ENCODE results near the gene ACOX3.
A peak's percentile ranks its signal among the peaks of the same experiment; 100 is the strongest.

ACOX3 gene

GRCh38 chr4:8333726-8334460, 106.6 kb downstream of the ACOX3 start:
- DNase-seq (ENCODE audit: low read depth) = no peak
- TF ChIP-seq, protein P1, sequence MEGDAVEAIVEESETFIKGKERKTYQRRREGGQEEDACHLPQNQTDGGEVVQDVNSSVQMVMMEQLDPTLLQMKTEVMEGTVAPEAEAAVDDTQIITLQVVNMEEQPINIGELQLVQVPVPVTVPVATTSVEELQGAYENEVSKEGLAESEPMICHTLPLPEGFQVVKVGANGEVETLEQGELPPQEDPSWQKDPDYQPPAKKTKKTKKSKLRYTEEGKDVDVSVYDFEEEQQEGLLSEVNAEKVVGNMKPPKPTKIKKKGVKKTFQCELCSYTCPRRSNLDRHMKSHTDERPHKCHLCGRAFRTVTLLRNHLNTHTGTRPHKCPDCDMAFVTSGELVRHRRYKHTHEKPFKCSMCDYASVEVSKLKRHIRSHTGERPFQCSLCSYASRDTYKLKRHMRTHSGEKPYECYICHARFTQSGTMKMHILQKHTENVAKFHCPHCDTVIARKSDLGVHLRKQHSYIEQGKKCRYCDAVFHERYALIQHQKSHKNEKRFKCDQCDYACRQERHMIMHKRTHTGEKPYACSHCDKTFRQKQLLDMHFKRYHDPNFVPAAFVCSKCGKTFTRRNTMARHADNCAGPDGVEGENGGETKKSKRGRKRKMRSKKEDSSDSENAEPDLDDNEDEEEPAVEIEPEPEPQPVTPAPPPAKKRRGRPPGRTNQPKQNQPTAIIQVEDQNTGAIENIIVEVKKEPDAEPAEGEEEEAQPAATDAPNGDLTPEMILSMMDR (IDR thresholded peaks at IDR 0.05; ENCODE audit: insufficient read depth, low read depth, low read length, missing control alignments) = no peak
- no peak overlapping the region for H3K4me3 ChIP-seq (ENCODE audit: low read length)

GRCh38 chr4:8332891-8333331, 107.6 kb downstream of the ACOX3 start:
- TF ChIP-seq, protein P1 (IDR thresholded peaks at IDR 0.05; ENCODE audit: insufficient read depth, low read depth, low read length, missing control alignments) = no peak
- DNase-seq (ENCODE audit: low read depth) = peak; percentile 75

DNA sequence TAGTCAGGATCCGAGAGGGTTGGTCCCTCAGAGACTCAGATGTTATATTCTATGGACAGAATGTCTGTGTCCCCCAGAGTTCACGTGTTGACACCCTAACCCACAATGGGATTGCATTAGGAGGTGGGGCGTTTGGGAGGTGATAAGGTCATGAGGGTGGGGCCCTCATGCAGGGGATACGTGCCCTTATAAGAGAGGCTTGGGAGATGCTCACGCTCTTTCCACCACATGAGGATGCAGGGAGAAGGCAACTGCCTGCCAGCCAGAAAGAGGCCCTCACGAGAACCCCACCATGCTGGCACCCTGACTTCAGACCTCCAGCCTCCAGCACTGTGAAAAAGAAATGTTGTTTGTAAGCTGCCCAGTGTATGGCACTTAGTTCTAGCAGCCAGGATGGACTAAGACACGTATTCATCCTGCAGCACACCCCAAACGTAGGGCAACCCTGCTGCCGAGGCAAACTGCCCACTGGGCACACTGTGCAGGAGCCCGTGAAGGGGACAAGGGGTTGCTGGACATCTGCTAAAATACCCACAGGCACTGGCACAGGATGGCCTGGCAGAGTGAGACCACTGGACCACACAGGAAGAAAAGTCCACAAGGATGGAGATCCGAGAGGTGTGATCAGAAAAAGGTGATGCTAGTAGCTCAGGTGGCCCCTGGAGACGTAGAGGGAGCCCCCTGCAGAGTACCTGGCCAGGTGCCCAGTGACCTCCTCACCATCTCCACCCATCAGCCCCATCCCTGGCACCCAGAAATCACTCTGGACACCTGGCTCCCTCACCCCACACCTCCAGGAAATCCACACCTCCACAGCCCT, 108.3 kb downstream of the ACOX3 start:
- no peak for DNase-seq (ENCODE audit: low read depth)
- TF ChIP-seq, protein P1 (IDR thresholded peaks at IDR 0.05; ENCODE audit: insufficient read depth, low read depth, low read length, missing control alignments) = no peak
- H3K4me3 ChIP-seq (ENCODE audit: low read length) = no peak overlapping the region

More at GRCh38 chr4:8332891-8333331, 107.6 kb downstream of the ACOX3 start:
- no peak overlapping the region for H3K4me3 ChIP-seq (ENCODE audit: low read length)

DNA sequence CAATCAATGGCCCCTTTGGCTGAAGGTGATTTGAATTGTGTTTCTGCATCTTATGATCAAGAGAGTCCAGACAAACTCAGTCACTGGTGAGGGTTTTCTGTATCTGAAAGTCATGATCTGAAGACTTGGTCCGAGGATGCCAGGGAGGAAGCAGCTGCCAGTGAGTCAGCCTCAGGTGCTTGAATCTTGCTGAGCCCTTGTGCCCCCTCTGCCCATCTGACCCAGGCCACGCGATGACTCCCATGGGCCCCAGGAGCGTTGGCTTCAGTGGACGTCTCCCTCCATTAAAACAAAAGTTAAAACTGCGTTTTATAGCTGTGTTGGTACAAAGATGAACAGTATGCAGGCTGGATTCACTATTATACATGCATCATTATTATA, 109.0 kb downstream of the ACOX3 start:
- no peak overlapping the region for H3K4me3 ChIP-seq (ENCODE audit: low read length)
- DNase-seq (ENCODE audit: low read depth) = no peak
- TF ChIP-seq, protein P1 (IDR thresholded peaks at IDR 0.05; ENCODE audit: insufficient read depth, low read depth, low read length, missing control alignments) = no peak

DNA sequence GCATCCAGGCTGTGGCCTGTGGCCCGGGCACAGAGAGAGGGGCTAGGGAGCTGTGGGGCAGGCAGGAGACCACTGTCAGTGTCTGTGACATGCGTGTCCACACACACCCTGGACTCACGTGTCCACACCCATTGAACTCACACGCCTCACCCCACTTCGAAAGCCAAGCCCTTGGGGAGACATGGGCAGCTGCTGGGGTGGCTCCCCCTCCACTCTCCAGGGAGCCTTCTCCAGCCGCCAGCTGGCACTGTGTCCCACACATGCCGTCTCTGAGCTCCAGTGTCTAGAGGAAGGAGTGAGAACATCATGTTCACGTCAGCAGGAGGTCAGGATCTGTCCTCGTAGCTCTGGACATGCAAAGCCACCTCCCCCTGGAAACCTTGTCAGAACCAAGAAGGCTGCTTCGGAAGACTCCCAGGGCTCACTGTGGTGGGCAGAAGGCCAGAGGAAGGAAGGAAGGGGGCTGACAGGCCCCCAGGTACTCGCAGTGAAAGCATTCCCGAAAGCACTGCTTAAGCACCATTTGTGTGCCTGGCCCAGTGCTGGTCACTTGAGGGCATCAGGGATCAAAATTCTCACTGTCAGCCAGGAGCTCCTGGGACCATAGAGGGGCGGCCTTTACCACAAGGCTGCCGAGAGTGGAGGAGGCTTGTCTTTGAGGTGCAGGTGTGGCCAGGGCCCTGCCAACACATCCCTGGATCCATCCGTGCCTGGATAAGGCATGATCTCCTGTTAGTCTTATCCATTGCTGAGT, 109.5 kb downstream of the ACOX3 start:
- TF ChIP-seq, protein P1 (IDR thresholded peaks at IDR 0.05; ENCODE audit: insufficient read depth, low read depth, low read length, missing control alignments) = no peak
- no peak overlapping the region for H3K4me3 ChIP-seq (ENCODE audit: low read length)
- no peak for DNase-seq (ENCODE audit: low read depth)

- no peak overlapping the region for H3K4me3 ChIP-seq (ENCODE audit: low read length)
- TF ChIP-seq, protein P1 (IDR thresholded peaks at IDR 0.05; ENCODE audit: insufficient read depth, low read depth, low read length, missing control alignments) = no peak
- no peak for DNase-seq (ENCODE audit: low read depth)
Observed at GRCh38 chr4:8329859-8330761, 110.4 kb downstream of the ACOX3 start.
